Kidney epithelial cell (primary cell): ENCODE data around the gene TSHZ2. TPM values are rescaled to one million over a fixed set of nuclear protein-coding genes. Genes with fewer than 3 reads are reported as not detected.

Experiments
- DNase-seq: peaks from one replicate; pipeline ENCODE4 v3.0.0-alpha.2; 2010; ENCODE audit warnings: low read depth
- H3K27me3 ChIP-seq: 2 replicates; pipeline ENCODE4 v1.6.0; 2011; ENCODE audit warnings: low read length; ENCODE audit not compliant: control insufficient read depth, insufficient read depth
- H3K36me3 ChIP-seq: 2 replicates; pipeline ENCODE4 v1.5.1; 2011; ENCODE audit warnings: low read length; ENCODE audit not compliant: control insufficient read depth, insufficient read depth
- H3K4me3 ChIP-seq: 2 replicates; pipeline ENCODE4 v1.5.1; 2011; ENCODE audit warnings: low read depth, mild to moderate bottlenecking, control low read depth, low read length
- CTCF ChIP-seq: IDR thresholded peaks from 2 replicates; pipeline ENCODE4 v1.5.1; 2011; ENCODE audit warnings: mild to moderate bottlenecking, moderate library complexity, low read length, control low read depth, inconsistent platforms; ENCODE audit not compliant: insufficient read depth, poor library complexity, severe bottlenecking
- total RNA-seq: library from RNA; depleted of rRNA; stranded (reverse); fragments of >200 nt; gene quantifications from 2 replicates; pipeline ENCODE4 v1.2.3, GENCODE V29; 2015

The TSHZ2 gene
- total RNA-seq, 1 donor from 2014 or later, result 1.0 TPM

GRCh38 chr20:52993076-52993475, 20.9 kb downstream of the TSHZ2 start:
- TF ChIP-seq CTCF, result no peak
- no peaks in the 10 kb centered on the region for H3K36me3 ChIP-seq
- H3K27me3 ChIP-seq, result no peaks in the 10 kb centered on the region
- H3K4me3 ChIP-seq, result no peak overlapping the region
- DNase-seq, result no peak

- no peak for TF ChIP-seq CTCF
- Histone ChIP-seq H3K27me3 (no peaks in the 10 kb centered on the region), H3K4me3 (no peak overlapping the region), H3K36me3 (no peaks in the 10 kb centered on the region)
- no peak for DNase-seq
These were observed 22.2 kb downstream of the TSHZ2 start for GRCh38 chr20:52994184-52994970.

- Histone ChIP-seq H3K27me3 (no peaks in the 10 kb centered on the region), H3K4me3 (no peak overlapping the region), H3K36me3 (no peaks in the 10 kb centered on the region)
- no peak for TF ChIP-seq CTCF
- no peak for DNase-seq
These were observed 24.0 kb downstream of the TSHZ2 start for GRCh38 chr20:52996130-52996529.

GRCh38 chr20:52996658-52997057, 24.5 kb downstream of the TSHZ2 start:
- H3K27me3 ChIP-seq, result no peaks in the 10 kb centered on the region
- DNase-seq, result no peak
- no peaks in the 10 kb centered on the region for H3K36me3 ChIP-seq
- no peak for TF ChIP-seq CTCF
- H3K4me3 ChIP-seq, result no peak overlapping the region

GRCh38 chr20:52998268-52998667, 26.1 kb downstream of the TSHZ2 start:
- Histone ChIP-seq H3K36me3 (no peaks in the 10 kb centered on the region), H3K27me3 (no peaks in the 10 kb centered on the region), H3K4me3 (no peak overlapping the region)
- TF ChIP-seq CTCF, result no peak
- DNase-seq, result no peak

GRCh38 chr20:52999040-52999439, 26.9 kb downstream of the TSHZ2 start:
- no peak overlapping the region for H3K4me3 ChIP-seq
- no peaks in the 10 kb centered on the region for H3K27me3 ChIP-seq
- no peak for DNase-seq
- no peaks in the 10 kb centered on the region for H3K36me3 ChIP-seq
- no peak for TF ChIP-seq CTCF
